GDM1 (cell line): ENCODE data around the gene CYP24A1.

ENCODE experiments used
- DNase-seq: peaks from one replicate; lab custom pipeline; 2025; lab: John Stamatoyannopoulos, UW

CYP24A1 gene

DNA sequence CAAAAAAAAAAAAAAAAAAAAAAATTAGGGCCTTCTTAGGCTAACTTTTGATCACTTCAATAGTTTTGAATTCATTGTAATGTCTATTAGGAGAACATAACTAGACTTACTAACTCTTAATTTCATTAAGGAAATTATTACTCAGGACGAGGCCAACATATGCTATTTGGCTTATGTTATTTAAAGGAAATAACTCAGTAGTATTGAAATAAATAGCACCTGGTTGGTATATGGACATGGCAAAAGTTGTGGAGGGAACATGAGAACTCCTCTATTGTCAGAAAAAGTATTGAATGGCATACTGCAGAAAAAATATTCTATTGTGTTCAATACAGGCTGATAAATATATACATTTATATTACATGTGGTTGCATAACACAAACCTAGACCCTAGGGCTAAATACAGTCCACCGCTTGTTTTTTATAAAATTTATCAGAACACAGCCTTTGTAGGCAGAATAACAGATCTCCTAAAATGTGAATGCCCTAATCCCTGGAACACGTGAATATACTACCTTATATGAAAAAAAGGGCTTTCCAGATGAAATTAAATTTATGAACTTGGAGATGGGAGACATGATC is 18.0 kb downstream of the CYP24A1 start:
- DNase-seq: no peak

DNA sequence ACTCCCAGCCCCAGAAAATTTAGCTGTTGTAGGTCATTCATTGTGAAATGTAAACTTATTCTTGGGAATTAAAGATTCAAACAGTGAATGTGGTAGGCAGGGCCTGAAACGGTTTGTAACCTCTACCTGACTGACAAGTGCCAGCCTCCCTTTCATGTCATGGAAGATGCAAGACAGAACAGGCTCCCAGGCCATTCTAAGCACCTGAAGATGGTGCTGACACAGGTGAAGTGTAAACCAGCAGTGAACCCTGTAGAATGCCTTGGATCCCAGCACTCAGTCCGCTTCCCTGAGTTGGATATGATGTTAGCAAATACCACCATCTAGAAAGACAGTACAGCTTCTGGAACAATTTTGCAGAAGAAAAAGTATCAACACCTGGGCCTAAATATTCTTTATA is 19.3 kb downstream of the CYP24A1 start:
- DNase-seq: no peak

DNA sequence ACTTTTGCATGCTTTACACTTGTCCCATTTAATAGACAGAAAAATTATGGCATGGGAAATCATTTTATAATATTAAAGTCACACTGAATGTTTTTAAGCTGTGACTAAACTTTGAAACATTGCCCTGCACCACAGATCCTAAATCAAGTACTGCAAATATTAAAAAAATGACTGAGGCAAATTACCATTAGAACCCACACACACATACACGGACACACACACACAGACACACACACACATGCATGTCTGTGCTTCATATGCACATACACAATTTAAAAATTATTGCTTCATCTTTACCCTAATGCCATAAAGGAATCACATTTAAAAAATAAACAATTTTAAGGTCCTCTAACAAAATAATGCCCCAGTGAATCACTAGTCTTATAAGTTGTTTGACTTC is 19.9 kb downstream of the CYP24A1 start:
- no peak for DNase-seq

DNA sequence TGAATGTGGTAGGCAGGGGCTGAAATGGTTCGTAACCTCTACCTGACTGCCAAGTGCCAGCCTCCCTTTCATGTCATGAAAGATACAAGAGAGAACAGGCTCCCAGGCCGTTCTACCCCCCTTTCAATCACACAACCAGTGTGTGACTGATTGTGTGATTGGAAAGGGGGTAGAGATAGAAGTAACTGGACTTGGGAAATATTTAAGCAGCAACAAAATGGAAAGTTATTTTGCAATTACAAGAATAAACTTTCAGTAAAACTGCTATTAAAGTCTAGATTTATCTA is 20.8 kb downstream of the CYP24A1 start:
- no peak for DNase-seq

DNA sequence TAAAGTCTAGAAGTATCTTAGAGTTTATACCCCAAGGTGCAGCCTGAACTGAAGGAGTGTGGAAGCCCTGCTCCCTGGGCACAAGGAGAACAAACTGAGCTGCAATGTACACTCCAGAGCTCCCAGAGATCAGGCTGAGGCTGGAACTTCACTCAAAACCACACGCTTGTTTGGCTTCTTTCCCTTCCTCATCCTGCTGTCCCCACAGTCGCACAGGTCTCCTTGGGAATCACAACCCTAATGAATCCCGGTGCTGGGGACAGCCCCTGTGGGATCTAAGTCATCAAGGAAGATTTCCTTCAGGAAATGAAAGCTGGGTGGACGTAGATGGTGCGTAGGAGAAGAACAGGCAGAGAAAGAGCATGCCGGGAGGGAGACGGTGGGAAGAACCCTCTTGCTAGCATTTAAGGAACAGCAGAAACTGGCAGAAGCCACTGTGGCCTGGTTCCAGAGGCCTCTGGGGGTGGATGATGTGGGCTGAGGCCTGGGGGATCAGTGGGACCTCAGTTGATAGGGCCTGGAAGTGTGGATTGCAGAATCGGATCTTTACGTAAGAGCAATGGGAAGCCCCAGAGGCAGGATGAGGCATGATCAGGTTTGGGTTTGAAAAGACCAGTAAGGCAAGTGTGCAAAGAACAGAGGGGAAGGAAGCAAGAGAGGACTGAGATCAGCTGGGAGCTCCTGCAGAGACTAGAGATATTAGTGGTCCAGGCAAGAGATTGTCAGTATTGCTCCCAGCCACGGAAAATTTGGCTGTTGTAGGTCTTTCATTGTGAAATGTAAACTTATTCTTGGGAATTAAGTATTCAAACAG is 21.4 kb downstream of the CYP24A1 start:
- DNase-seq: no peak

DNA sequence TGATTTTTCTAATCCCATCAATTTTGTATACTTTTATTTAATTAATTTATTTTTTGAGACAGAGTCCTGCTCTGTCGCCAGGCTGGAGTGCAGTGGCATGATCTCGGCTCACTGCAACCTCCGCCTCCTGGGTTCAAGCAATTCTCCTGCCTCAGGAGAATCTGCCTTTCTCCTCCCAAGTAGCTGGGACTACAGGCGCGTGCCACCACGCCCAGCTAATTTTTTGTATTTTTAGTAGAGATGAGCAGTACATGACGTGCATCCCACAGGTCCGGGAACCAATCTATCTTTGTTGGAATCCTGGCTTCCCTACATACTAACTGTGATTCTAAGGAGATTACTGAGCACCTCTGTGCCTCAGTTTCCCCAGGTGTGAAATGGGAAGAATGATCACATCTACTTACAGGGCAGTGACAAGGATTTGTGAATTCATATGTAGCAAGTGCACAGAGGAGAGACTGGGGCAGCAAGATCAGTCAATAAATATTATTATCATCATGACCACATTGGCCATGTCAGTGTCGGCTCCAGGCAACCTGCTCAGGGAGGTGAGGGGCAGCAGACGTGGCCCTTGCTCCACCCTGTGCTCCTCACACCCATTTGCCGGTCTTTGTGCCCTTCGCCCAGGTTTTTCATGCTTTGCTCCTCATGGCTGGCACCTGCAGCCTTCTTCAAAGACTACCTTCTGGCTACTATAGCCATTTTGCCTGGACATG is 22.1 kb downstream of the CYP24A1 start:
- no peak for DNase-seq

DNA sequence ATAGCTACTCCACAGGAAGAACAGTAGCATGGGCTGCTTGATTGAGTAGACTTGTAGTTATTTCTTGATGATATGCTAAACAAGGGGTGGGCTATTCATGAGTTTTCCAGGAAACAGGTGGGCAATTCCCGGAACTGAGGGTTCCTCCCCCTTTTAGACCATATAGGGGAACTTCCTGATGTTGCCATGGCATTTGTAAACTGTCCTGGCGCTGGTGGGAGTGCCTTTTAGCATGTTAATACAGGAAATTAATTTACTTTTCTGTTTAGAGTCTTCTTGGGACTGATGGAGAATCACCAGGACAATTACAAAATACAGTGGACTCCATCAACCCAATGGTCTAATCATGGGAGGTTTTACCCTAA is 22.7 kb downstream of the CYP24A1 start:
- DNase-seq: no peak

DNA sequence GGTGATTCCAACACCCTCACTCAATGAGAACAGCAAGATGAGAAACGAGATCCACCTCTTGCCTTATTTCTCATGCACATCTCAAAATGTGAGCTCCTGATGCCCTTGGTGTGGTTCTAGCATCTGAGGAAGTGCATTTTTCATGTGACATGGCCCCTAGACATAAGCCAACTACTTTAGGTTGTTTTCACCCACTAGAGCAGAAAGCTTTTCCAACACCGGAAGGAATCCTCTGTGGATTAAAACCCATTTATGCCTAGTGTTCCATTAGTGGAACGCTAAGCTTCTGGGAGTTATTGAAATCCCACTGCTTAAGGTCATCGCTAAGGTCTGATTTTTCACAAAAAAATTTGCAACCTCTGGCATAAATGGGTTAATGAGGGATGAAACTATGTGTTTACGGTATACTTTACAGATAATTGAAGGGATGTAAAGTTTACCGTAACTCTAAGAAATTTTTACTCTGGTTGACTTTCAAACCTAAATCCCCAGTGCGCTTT is 24.0 kb downstream of the CYP24A1 start:
- DNase-seq: no peak

DNA sequence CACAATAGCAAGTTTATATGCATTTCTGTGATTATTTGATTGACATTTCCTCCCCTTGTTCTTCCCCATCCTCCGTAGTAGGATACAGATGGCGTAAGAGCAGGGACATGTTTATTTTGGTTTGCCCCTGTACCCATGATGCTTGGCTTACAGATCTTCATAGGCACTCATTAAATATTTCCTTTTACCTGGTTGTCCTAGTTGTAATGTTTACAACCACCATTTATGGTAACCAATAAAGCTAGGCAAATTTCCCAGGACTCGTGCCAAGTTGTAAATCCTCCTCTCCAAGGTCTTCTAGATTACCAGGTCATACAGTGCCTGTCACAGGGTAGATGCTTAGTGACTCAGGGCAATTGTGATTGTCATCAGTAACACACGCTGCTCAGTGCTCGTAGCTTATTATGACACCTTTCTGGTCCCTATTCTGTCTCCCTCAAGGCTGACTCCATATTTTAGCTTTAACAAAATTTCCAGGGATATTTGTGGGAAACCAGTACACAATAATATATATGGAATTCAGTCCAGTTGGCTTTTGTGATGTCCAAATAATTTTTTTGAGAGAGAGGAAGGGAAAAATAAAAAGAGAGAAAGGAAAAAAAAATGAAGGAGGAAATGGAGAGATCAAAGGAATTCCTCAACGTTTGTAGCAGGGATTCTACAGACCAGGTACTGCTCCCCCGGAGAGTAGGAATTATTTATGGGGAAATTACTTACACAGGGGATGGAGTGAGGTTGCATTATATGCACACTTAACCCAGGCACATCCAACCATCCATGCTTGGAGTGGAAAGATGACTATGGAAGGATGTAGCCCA is 24.6 kb downstream of the CYP24A1 start:
- no peak for DNase-seq

DNA sequence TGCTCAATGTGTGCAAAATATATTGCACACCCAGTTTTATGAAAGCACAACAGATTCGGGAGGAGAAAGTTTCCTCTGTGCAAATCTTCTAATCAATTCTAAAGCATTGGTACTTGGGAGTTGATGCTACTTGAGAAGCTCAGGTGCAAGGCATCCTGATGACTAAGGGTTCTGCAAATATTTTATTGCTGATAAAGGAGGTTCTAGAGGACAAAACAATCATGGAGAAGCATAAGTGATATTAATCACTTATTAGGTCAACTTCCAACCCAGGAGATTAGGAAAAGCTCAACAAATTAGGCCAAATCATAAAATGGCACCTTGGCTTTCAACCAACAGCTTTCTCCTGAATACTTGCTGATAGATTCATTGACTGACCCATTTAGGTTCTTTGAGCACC is 27.1 kb downstream of the CYP24A1 start:
- DNase-seq: no peak

DNA sequence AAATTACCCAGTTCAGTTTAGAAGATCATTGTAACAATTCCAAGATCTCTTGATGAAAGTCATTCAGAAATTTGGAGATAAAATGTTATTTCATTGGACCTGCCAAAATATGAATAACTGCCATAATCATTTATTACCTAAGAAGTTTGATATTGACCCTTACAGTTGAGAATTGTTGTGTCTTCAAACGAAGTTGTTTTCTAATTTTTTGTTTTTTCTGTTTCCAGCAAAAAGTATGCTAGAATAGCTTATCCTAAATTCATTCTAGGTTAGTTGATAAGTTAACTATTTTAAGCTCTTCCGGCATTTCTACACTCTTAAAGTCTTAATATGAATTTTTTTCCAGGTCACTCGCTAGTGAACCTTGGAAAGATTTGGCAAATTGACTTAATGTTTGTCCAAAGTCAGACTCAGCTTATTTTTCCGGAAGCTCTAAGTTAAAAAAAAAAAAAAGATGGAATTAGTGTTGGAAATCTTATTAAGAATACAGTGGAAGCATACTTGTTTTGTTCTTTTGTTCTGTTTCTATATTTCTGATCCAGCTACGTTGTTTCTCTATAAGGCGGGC is 28.9 kb downstream of the CYP24A1 start:
- DNase-seq: no peak

DNA sequence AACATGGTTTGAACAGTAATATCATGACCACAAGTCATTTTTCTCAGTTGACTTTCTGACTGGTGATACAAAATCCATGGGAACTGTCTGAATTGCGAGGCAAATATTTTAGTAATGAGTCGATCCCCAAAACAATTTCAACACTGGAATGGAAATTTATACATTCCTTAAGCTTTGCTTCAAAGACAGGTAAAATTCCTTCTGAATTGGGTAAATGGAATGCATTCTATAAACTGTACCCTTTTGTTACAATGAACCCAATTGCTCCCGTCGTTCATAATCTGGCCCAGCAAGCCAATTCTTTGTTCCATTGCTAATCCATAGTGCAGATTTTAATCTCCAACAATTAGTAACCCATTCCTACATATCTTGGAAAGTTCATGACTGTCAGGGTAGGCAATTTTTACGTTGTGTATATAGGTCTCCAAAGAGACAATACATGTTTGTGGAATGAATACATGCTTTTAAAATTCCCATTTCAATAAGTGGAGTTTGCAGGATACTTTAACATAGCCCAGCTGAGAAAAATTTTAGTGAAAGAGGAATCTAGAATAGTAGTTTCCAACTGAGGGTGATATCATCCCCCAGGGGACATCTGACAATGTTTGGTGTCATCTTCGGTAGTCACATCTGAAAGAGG is 32.7 kb downstream of the CYP24A1 start:
- no peak for DNase-seq

DNA sequence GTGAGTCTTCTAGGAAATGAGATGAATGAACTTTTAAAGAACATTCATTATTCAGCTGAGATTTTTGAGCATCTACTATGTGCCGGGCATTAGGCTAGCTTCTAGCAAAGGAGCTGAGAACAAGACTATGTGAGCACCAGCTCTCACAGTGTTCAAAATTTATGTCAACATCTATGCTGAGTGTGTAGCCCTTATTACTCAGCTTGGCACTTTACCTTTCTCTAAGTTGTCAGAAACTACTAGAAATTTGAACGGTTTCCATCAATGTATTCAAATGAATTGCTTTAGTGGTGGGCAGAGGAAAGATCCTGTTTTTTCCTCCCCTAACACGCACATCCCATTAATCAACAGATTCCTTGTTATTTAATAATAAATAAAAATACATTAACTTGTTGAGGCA is 33.3 kb downstream of the CYP24A1 start:
- no peak for DNase-seq

DNA sequence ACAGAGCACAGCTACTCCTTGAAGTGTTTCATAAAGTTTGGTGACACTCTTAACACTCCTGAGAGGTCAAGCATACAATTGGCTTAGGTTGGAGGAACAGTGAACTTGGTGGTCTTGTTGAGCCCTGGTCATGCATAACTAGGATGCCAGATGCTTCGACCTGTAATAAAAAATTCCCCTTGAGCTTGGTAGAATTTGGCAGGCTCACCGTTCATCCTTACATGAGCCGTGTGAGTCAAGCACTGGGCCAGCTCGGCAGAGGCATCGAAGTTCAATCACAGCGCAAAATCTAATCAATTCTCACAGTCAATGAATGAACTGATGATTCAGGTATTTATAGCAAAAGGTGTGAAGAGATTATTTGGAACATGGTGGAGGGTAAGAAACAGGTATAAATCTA is 33.7 kb downstream of the CYP24A1 start:
- no peak for DNase-seq

DNA sequence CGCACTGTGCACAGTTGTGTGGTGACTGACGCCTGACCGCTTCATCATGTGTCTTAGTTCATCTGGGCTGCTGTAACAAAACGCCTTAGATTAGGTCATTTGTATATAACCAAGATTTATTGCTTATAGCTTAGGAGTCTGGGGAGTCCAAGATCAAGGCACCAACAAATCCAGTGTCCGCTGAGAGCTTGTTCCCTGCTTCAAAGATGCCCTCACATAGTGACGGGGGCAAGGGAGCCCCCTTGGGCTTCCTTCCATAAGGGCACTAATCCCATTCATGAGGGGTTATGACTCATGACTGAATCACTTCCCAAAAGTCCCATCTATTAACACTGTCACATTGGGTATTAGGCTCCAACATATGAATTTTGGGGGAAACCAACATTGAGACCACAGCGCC is 34.6 kb downstream of the CYP24A1 start:
- DNase-seq: no peak

DNA sequence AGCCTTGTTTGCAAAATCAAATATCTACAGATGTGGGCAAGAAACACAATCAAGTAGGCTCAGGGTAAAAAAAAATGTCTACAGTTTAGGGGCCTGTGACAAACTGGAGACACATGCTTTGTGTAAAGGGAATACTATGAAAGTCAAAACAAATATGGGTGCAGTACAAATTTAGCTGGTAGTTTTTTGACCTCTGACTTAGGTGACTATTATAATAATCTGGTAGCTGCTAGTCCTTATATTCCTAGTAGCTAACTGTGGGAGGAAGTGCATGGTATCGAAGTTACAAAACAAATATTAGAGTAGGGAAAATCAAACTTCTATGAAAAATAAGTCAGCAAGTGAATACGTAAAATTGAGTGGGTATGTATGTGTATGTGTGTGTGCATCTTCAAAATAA is 35.4 kb downstream of the CYP24A1 start:
- no peak for DNase-seq

DNA sequence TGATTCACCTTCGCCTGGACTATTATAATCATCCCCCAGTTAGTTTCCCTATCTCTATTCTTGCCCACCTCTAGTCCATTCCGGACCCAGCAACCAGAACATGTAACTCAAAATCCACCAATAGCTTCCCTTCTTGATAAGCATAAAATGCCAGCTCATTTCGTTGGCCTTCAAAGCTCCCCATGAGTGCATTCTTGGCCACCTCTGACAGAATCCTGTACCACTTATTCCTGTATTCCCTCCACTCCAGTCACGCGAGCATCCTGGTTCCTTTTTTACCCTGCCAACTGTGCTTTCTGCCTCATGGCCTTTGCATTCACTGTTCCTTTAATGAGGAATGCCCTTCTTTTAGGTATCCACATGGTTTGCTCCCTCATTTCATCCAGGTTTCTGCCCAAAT is 36.7 kb downstream of the CYP24A1 start:
- DNase-seq: no peak

DNA sequence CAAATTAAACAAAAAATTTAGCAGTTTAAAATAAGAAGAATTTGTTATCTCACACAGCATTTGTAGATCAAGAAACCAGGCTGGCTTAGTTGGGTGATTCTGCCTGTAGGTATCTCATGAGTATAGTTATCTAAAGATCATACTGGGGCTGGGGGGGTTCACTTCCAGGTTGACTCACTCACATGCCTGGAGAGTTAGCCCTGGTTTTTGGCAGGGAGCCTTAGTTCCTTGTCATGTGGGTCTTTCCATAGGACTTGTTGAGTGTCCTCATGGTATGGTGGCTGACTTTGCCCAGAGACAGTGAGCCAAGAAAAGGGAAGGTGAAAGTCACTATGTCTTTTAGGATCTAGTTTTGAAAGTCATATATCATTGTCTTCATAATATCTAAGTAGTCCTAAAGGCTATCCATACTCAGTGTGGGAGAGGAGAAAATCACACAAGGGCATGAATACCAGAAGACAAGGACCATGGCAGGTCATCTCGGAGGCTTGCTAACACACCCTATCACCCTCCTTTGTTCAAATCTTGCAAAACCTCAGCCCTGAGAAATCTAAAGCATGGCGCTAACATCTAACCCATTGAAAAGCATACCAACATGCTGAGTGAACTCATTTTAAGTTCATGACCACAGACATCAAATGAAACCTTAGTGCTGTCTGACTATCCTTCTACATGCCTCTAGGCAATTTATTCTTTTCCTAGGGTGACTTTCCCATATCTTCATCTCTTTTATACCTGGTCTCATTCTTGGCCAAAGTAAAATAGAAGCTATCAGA is 39.2 kb downstream of the CYP24A1 start:
- no peak for DNase-seq

DNA sequence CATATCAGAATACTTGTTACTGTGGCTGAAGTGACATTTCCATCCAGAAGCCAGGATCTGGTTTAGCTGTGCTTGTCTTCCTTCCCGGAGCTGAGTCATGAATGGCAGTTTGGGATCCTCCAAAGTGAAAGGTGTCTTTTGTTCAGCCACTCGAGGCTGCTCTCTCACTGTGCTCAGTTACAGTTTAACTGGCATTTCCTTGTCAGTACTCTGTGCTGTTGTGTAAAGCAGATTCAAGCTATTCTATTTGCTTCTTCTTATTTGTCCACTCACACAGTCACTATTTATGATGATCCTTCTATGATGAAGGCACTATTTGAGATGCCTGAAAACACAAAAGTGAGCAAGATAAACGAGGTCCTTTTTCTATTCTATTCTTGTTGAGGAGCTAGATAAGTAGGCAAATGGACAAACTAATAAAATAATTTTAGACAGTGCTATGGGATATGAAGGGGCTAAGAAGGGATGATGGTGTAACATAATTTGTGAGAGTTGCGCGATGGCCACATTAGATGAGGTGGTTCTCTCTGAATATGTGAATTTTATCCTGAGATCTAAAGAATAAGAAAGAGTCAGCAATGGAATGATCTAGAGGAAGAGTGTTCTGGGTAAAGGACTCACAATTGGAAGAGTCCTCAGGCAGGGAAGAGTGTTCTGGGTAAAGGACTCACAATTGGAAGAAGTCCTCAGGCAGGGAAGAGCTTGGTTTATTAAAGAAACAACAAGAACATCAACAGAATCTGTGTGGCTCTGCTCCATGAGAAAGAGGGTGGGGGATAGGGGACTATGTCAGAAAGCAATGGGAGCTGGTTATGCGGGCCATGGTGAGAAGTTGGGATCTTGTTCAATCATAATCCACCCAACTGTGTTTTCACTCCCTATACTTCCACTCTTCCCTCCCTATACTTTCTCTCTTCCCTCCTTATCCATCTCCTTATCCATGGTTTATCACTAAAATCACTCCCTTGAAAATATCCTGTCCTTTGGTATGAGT is 40.1 kb downstream of the CYP24A1 start:
- DNase-seq: no peak
